C4-2B (cell line): ENCODE measurements around the gene AP3D1.

Experiments used
- ZFX ChIP-seq: fragments of 450-650 bp; IDR thresholded peaks from 2 replicates; pipeline ENCODE4 v1.6.1; 2017
- TF ChIP-seq, protein P1 (sequence below): fragments of 450-650 bp; conservative IDR thresholded peaks from 2 replicates; pipeline ENCODE4 v1.5.1; 2017; ENCODE audit warnings: mild to moderate bottlenecking

DNA sequence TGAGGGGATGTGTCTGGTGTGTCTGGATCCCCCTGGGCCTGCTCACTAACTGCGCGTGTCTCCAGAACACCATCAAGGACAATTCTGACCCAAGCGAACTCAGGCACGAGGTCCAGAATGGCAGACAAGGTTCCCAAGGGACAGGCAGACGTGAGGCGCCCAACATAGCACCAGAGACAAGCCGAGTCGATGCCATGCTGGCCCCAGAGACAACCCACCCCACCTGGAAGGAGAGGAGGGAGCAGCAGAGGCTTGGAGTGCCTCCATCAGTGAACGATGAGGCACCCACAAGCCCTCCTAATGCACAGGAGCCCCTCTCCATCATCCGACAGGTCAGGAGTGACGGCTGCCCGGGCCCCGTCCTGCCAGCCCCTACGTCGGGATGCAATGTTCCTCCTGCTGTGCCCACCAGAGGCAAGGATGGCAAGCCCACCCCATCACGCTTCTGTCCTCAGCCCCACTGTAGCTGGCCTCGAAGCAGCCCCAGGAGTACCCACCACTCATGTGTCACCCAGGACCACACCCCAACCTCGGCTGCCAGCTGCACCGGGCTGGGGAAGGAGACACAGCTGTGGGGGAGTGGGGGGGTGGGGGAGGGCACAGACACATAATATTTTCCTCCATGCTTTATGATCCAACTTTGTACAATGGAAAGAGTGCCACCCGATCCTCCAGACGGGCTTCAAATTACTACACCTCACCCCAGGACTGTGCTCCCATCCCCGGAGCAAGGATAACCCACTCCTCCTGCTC, 11.8 kb downstream of the AP3D1 start:
- TF ChIP-seq, protein P1, sequence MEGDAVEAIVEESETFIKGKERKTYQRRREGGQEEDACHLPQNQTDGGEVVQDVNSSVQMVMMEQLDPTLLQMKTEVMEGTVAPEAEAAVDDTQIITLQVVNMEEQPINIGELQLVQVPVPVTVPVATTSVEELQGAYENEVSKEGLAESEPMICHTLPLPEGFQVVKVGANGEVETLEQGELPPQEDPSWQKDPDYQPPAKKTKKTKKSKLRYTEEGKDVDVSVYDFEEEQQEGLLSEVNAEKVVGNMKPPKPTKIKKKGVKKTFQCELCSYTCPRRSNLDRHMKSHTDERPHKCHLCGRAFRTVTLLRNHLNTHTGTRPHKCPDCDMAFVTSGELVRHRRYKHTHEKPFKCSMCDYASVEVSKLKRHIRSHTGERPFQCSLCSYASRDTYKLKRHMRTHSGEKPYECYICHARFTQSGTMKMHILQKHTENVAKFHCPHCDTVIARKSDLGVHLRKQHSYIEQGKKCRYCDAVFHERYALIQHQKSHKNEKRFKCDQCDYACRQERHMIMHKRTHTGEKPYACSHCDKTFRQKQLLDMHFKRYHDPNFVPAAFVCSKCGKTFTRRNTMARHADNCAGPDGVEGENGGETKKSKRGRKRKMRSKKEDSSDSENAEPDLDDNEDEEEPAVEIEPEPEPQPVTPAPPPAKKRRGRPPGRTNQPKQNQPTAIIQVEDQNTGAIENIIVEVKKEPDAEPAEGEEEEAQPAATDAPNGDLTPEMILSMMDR, result no peak
- TF ChIP-seq ZFX, result no peak
